WTC11 (cell line): ENCODE data around the gene SETD3. TPM values are rescaled to one million over a fixed set of nuclear protein-coding genes. Genes with fewer than 3 reads are reported as not detected.

Experiments
- ATAC-seq: fragments of 200-7000 bp; cut with Tn5 transposase; 2 replicates; pipeline ENCODE4 v1.10.0; 2021; ENCODE audit warnings: mild to moderate bottlenecking, moderate library complexity
- CTCF ChIA-PET: fragments of 300-600 bp; sonication (Branson Sonifier 250); formaldehyde crosslinking; loops from one replicate; lab custom pipeline; 2021; ENCODE audit warnings: antibody characterized with exemption; lab: Charles Lee
- POLR2A ChIA-PET: fragments of 350-600 bp; sonication (Branson Sonifier 250); formaldehyde crosslinking; loops from one replicate; lab custom pipeline; 2021; ENCODE audit warnings: antibody characterized with exemption; lab: Charles Lee
- DNase-seq: peaks from one replicate; pipeline ENCODE4 v3.0.0; 2021; ENCODE audit warnings: low spot score
- H3K27ac Mint-ChIP-seq: 2 replicates; pipeline ENCODE4 v1.8.0; 2021; ENCODE audit warnings: mixed read lengths
- H3K27me3 Mint-ChIP-seq: 2 replicates; pipeline ENCODE4 v1.8.0; 2021; ENCODE audit warnings: low read depth, mild to moderate bottlenecking, moderate library complexity, mixed read lengths
- H3K36me3 Mint-ChIP-seq: 2 replicates; pipeline ENCODE4 v1.8.0; 2021; ENCODE audit warnings: mixed read lengths
- H3K4me1 Mint-ChIP-seq: 2 replicates; pipeline ENCODE4 v1.8.0; 2022; ENCODE audit warnings: mixed read lengths
- H3K4me3 Mint-ChIP-seq: 2 replicates; pipeline ENCODE4 v1.8.0; 2021; ENCODE audit warnings: mild to moderate bottlenecking, moderate library complexity, mixed read lengths
- H3K9me3 Mint-ChIP-seq: 2 replicates; pipeline ENCODE4 v1.8.0; 2021; ENCODE audit warnings: mixed read lengths
- AR ChIP-seq: fragments of 250-450 bp; sonication (Bioruptor Pico); IDR thresholded peaks from 2 replicates; pipeline ENCODE4 v1.9.0; 2021; ENCODE audit warnings: mild to moderate bottlenecking
- ATF2 ChIP-seq: sonication (generic); formaldehyde crosslinking; IDR thresholded peaks from 2 replicates; pipeline ENCODE4 v1.8.1; 2022; ENCODE audit warnings: low read depth, missing genetic modification reagents, borderline replicate concordance
- CBFB ChIP-seq: sonication (generic); formaldehyde crosslinking; IDR thresholded peaks from 2 replicates; pipeline ENCODE4 v1.8.1; 2022; ENCODE audit warnings: mild to moderate bottlenecking, low read depth, missing genetic modification reagents
- CREM ChIP-seq: sonication (generic); formaldehyde crosslinking; IDR thresholded peaks from 2 replicates; pipeline ENCODE4 v1.8.1; 2022; ENCODE audit warnings: mild to moderate bottlenecking, missing genetic modification reagents, moderate library complexity
- ELF4 ChIP-seq: sonication (generic); formaldehyde crosslinking; IDR thresholded peaks from 2 replicates; pipeline ENCODE4 v1.8.1; 2022; ENCODE audit warnings: low read depth, mild to moderate bottlenecking, moderate library complexity, missing genetic modification reagents
- EMX1 ChIP-seq: fragments of 250-450 bp; sonication (Bioruptor Pico); IDR thresholded peaks from 2 replicates; pipeline ENCODE4 v1.8.0; 2021; ENCODE audit warnings: mild to moderate bottlenecking
- GTF2I ChIP-seq: fragments of 250-450 bp; sonication (Bioruptor Pico); conservative IDR thresholded peaks from 2 replicates; pipeline ENCODE4 v1.4.0; 2021; ENCODE audit warnings: mild to moderate bottlenecking
- HMGA2 ChIP-seq: fragments of 250-450 bp; sonication (Bioruptor Pico); IDR thresholded peaks from 2 replicates; pipeline ENCODE4 v1.4.0; 2021; ENCODE audit warnings: mild to moderate bottlenecking, moderate library complexity
- MAX ChIP-seq: sonication (generic); formaldehyde crosslinking; IDR thresholded peaks from 2 replicates; pipeline ENCODE4 v1.8.0; 2022; ENCODE audit warnings: mild to moderate bottlenecking, missing genetic modification reagents
- MLX ChIP-seq: sonication (generic); formaldehyde crosslinking; IDR thresholded peaks from 2 replicates; pipeline ENCODE4 v1.8.1; 2023; ENCODE audit warnings: mild to moderate bottlenecking, missing genetic modification reagents, moderate library complexity
- NFYB ChIP-seq: sonication (generic); formaldehyde crosslinking; conservative IDR thresholded peaks from 2 replicates; pipeline ENCODE4 v1.8.0; 2022; ENCODE audit warnings: low read depth, missing genetic modification reagents
- NR2C2 ChIP-seq: sonication (generic); formaldehyde crosslinking; IDR thresholded peaks from 2 replicates; pipeline ENCODE4 v1.8.0; 2022; ENCODE audit warnings: mild to moderate bottlenecking, missing genetic modification reagents
- SMAD4 ChIP-seq: sonication (generic); formaldehyde crosslinking; IDR thresholded peaks from 2 replicates; pipeline ENCODE4 v1.8.0; 2022; ENCODE audit warnings: mild to moderate bottlenecking, missing genetic modification reagents
- TCF7 ChIP-seq: sonication (generic); formaldehyde crosslinking; IDR thresholded peaks from 2 replicates; pipeline ENCODE4 v1.8.0; 2022; ENCODE audit warnings: mild to moderate bottlenecking, low read depth, missing genetic modification reagents, moderate library complexity
- TEAD1 ChIP-seq: sonication (generic); formaldehyde crosslinking; IDR thresholded peaks from 2 replicates; pipeline ENCODE4 v1.8.0; 2022; ENCODE audit warnings: mild to moderate bottlenecking, missing genetic modification reagents
- USF1 ChIP-seq: sonication (generic); formaldehyde crosslinking; IDR thresholded peaks from 2 replicates; pipeline ENCODE4 v1.8.0; 2022; ENCODE audit warnings: mild to moderate bottlenecking, missing genetic modification reagents
- ZNF232 ChIP-seq: sonication (generic); formaldehyde crosslinking; IDR thresholded peaks from 2 replicates; pipeline ENCODE4 v1.8.0; 2022; ENCODE audit warnings: mild to moderate bottlenecking, missing genetic modification reagents
- ZNF396 ChIP-seq: fragments of 250-450 bp; sonication (Bioruptor Pico); IDR thresholded peaks from 2 replicates; pipeline ENCODE4 v1.8.0; 2021; ENCODE audit warnings: mild to moderate bottlenecking, moderate library complexity, borderline replicate concordance
- ZNF671 ChIP-seq: fragments of 250-450 bp; sonication (Bioruptor Pico); IDR thresholded peaks from 2 replicates; pipeline ENCODE4 v1.8.0; 2021; ENCODE audit warnings: mild to moderate bottlenecking
- total RNA-seq: library from RNA; stranded (reverse); gene quantifications from 3 replicates; pipeline ENCODE4 v1.2.3, GENCODE V29; 2021
- TF ChIP-seq, protein P1 (sequence below): fragments of 250-450 bp; sonication (Bioruptor Pico); conservative IDR thresholded peaks from 2 replicates; pipeline ENCODE4 v1.9.0; 2021; ENCODE audit warnings: mild to moderate bottlenecking
- TF ChIP-seq, protein P2 (sequence below): sonication (generic); formaldehyde crosslinking; IDR thresholded peaks from 2 replicates; pipeline ENCODE4 v1.8.1; 2023; ENCODE audit warnings: mild to moderate bottlenecking, missing genetic modification reagents, borderline replicate concordance
- TF ChIP-seq, protein P3 (sequence below): sonication (generic); formaldehyde crosslinking; IDR thresholded peaks from 2 replicates; pipeline ENCODE4 v1.8.1; 2022; ENCODE audit warnings: low read depth, mild to moderate bottlenecking, moderate library complexity, missing genetic modification reagents, borderline replicate concordance

Gene SETD3
- total RNA-seq, 1 experiment from 2014 or later, result 53.1 TPM

- peaks cover 2% of the 10 kb centered on the region; the same call in 1 of the 2 replicates for H3K36me3 Mint-ChIP-seq
- H3K4me3 Mint-ChIP-seq, result no peak overlapping the region
- no peak for TF ChIP-seq TEAD1
- no peak for TF ChIP-seq ZNF232 (CRISPR knock-in tag)
- TF ChIP-seq, protein P1, sequence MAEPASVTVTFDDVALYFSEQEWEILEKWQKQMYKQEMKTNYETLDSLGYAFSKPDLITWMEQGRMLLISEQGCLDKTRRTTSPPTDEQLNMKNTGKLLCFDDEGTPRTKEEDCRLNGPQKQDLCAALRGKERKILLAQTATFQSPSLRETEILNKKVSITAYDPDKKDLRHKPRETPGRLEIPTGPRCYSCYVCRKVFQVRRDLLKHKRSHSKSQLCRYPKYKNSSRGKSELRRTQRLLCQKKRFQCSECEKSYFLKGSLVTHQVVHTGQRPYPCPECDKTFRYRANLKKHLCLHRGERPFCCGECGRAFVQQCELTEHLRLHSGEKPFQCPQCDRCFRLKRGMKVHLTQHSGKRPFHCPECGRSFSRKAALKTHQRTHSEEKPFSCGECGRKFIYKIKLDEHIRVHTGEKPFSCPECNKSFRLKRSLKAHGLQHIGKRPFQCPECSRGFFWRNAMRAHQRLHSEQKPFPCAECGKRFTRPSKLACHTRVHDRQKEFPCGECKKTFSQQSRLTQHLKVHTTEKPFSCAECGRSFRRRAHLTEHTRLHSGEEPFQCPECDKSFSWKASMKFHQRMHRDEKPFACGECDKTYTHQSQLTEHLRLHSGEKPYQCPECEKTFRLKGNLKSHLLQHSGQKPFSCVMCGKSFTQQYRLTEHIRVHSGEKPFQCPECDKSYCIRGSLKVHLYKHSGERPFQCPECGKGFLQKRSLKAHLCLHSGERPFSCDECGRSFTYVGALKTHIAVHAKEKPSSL, result no peak
- TF ChIP-seq ELF4 (CRISPR knock-in tag), result no peak
- no peak for TF ChIP-seq NR2C2 (CRISPR knock-in tag)
- TF ChIP-seq TCF7 (CRISPR knock-in tag), result no peak
- TF ChIP-seq NFYB, result no peak
- TF ChIP-seq CREM (CRISPR knock-in tag), result no peak
- TF ChIP-seq MAX, result no peak
- TF ChIP-seq CBFB (CRISPR knock-in tag), result no peak
- TF ChIP-seq SMAD4, result no peak
- TF ChIP-seq, protein P2, sequence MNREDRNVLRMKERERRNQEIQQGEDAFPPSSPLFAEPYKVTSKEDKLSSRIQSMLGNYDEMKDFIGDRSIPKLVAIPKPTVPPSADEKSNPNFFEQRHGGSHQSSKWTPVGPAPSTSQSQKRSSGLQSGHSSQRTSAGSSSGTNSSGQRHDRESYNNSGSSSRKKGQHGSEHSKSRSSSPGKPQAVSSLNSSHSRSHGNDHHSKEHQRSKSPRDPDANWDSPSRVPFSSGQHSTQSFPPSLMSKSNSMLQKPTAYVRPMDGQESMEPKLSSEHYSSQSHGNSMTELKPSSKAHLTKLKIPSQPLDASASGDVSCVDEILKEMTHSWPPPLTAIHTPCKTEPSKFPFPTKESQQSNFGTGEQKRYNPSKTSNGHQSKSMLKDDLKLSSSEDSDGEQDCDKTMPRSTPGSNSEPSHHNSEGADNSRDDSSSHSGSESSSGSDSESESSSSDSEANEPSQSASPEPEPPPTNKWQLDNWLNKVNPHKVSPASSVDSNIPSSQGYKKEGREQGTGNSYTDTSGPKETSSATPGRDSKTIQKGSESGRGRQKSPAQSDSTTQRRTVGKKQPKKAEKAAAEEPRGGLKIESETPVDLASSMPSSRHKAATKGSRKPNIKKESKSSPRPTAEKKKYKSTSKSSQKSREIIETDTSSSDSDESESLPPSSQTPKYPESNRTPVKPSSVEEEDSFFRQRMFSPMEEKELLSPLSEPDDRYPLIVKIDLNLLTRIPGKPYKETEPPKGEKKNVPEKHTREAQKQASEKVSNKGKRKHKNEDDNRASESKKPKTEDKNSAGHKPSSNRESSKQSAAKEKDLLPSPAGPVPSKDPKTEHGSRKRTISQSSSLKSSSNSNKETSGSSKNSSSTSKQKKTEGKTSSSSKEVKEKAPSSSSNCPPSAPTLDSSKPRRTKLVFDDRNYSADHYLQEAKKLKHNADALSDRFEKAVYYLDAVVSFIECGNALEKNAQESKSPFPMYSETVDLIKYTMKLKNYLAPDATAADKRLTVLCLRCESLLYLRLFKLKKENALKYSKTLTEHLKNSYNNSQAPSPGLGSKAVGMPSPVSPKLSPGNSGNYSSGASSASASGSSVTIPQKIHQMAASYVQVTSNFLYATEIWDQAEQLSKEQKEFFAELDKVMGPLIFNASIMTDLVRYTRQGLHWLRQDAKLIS (CRISPR knock-in tag), result no peak
- TF ChIP-seq USF1 (CRISPR knock-in tag), result no peak
- TF ChIP-seq ZNF671 (CRISPR knock-in tag), result no peak
- no peak for TF ChIP-seq MLX (CRISPR knock-in tag)
- TF ChIP-seq ZNF396 (CRISPR knock-in tag), result no peak
- TF ChIP-seq EMX1, result no peak
- no peak for TF ChIP-seq GTF2I (CRISPR knock-in tag)
- no peak overlapping the region for H3K27ac Mint-ChIP-seq
- ChIA-PET CTCF (interaction anchor here (1.2 kb wide), 1 partner anchor 168 kb away, joined by 3 read pairs; no protein-coding TSS in a partner anchor), POLR2A (no interaction called here)
- no peak for ATAC-seq
- DNase-seq, result no peak
- H3K27me3 Mint-ChIP-seq, result no peaks in the 10 kb centered on the region
- no peaks in the 10 kb centered on the region for H3K9me3 Mint-ChIP-seq
- H3K4me1 Mint-ChIP-seq, result peaks cover 28% of the 10 kb centered on the region
These were observed 12.6 kb downstream of the SETD3 start for GRCh38 chr14:99468081-99468480.

DNA sequence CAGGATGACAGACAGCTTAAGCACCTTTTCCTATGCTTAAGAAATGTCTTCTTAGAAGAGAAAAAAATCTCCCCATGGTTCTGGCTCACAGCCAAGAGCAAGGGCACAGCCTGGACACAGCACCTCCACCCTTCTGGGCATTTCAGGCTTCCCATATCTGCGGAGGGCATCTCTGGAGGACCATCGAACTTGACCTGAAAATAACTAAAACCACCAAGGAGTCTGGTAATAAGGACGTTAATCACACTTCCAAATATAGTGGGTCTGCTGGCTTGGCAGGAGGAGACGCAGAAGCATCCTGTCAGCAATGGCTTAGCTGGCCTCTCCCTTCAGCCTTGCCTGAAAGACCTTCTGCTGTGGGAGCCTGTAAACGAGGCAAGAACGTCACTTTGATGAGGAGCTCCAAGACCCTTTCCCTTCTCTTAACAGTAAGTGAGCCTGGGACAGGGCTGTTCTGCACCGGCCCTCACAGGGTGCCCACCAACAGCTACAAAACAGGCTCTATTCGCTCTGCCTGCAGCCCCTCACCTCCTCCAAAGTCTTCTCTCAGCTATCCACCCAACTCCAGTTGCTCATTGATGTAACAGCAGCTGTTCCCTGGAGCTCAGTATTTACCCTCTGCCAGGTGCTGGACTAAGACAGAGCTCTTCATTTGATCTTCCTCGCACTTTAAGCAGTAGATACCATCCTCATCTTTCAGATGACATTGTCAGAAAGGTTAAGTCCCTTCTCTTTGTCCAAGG, 13.2 kb downstream of the SETD3 start:
- no peaks in the 10 kb centered on the region for H3K27me3 Mint-ChIP-seq
- peaks cover 29% of the 10 kb centered on the region for H3K4me1 Mint-ChIP-seq
- ChIA-PET CTCF (interaction anchor here (1.2 kb wide), 1 partner anchor 167 kb away, joined by 3 read pairs; no protein-coding TSS in a partner anchor), POLR2A (interaction anchor here (0.5 kb wide), 1 partner anchor 9 kb away, joined by 6 read pairs; no protein-coding TSS in a partner anchor)
- ATAC-seq (no peak), DNase-seq (no peak)
- H3K9me3 Mint-ChIP-seq, result no peaks in the 10 kb centered on the region
- H3K36me3 Mint-ChIP-seq, result peaks cover 2% of the 10 kb centered on the region
- H3K4me3 Mint-ChIP-seq, result no peak overlapping the region
- peak overlapping the region; percentile 70; the same call in 1 of the 2 replicates for H3K27ac Mint-ChIP-seq
- TF ChIP-seq ATF2 (CRISPR knock-in tag) (no peak), TEAD1 (no peak), HMGA2 (CRISPR knock-in tag) (no peak), ZNF232 (CRISPR knock-in tag) (no peak), AR (CRISPR knock-in tag) (no peak)
- TF ChIP-seq, protein P3, sequence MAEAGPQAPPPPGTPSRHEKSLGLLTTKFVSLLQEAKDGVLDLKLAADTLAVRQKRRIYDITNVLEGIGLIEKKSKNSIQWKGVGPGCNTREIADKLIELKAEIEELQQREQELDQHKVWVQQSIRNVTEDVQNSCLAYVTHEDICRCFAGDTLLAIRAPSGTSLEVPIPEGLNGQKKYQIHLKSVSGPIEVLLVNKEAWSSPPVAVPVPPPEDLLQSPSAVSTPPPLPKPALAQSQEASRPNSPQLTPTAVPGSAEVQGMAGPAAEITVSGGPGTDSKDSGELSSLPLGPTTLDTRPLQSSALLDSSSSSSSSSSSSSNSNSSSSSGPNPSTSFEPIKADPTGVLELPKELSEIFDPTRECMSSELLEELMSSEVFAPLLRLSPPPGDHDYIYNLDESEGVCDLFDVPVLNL (CRISPR knock-in tag), result no peak
